HCT116 (cell line): ENCODE data around the gene CERS6. TPM values are rescaled to one million over a fixed set of nuclear protein-coding genes. Genes with fewer than 3 reads are reported as not detected.

ENCODE experiments used
- ATAC-seq: fragments of 200-7000 bp; cut with Tn5 transposase; 2 replicates; pipeline ENCODE4 v1.9.1; 2020; ENCODE audit warnings: mild to moderate bottlenecking, moderate library complexity
- BruUV-seq: library from RNA; stranded (reverse); fragments of 400-500 nt; replicated peaks from 2 replicates; lab custom pipeline; 2021; lab: Mats Ljungman, UMichigan
- CTCF ChIA-PET: fragments of 300-600 bp; sonication (Branson Sonifier 250); formaldehyde crosslinking; loops from one replicate; lab custom pipeline; 2021; ENCODE audit warnings: antibody characterized with exemption; lab: Charles Lee
- POLR2A ChIA-PET: fragments of 300-600, 350-600 bp; sonication (Branson Sonifier 250); formaldehyde crosslinking; loops from one replicate; lab custom pipeline; 2021; ENCODE audit warnings: antibody characterized with exemption; lab: Charles Lee
- RAD21 ChIA-PET, 2 experiments: fragments of 300-600 bp; sonication (Branson Sonifier 250); formaldehyde crosslinking; loops; one replicate each; lab custom pipeline; 2023; ENCODE audit warnings: low total read pairs in 2 of 2; ENCODE audit not compliant: uncharacterized antibody in 2 of 2, unreplicated experiment in 2 of 2, low non-redundant PET in 1 of 2; lab: Charles Lee
- DNase-seq: peaks from one replicate; pipeline ENCODE4 v3.0.0-alpha.2; 2010; ENCODE audit warnings: low read depth, low spot score
- H2AFZ ChIP-seq: fragments of 200-600 bp; shearing (Covaris generic), sonication (generic); 2 replicates; pipeline ENCODE4 v1.6.1; 2017; ENCODE audit warnings: low read depth, mixed run types, mixed read lengths, antibody characterized with exemption, low read length; ENCODE audit not compliant: poor library complexity, severe bottlenecking
- H3K27ac ChIP-seq: 2 replicates; pipeline ENCODE4 v1.5.1; 2012; ENCODE audit warnings: low read depth, low read length
- H3K27me3 ChIP-seq: fragments of 200-600 bp; sonication (generic); 2 replicates; pipeline ENCODE4 v1.6.1; 2016; ENCODE audit warnings: mixed run types, low read length, mixed read lengths; ENCODE audit not compliant: insufficient read depth
- H3K36me3 ChIP-seq, 2 experiments: fragments of 200-500 bp in 1 of 2; fragments of 200-600 bp in 1 of 2; sonication (Bioruptor generic) in 1 of 2; sonication (generic) in 1 of 2; 2 replicates each; pipeline versions ENCODE4 v1.5.1 to v1.6.1; 2014 to 2016; ENCODE audit warnings: low read length in 2 of 2, inconsistent platforms in 1 of 2, mixed read lengths in 1 of 2, mixed run types in 1 of 2; ENCODE audit not compliant: insufficient read depth in 2 of 2, control insufficient read depth in 1 of 2
- H3K4me1 ChIP-seq, 2 experiments: fragments of 200-600 bp in 1 of 2; sonication (generic) in 1 of 2; 2 replicates each; pipeline versions ENCODE4 v1.5.1 to v1.6.1; 2012 to 2017; ENCODE audit warnings: low read length in 2 of 2, inconsistent platforms in 1 of 2, mild to moderate bottlenecking in 1 of 2, mixed read lengths in 1 of 2, mixed run types in 1 of 2, moderate library complexity in 1 of 2; ENCODE audit not compliant: insufficient read depth in 2 of 2, control insufficient read depth in 1 of 2
- H3K4me2 ChIP-seq: fragments of 200-600 bp; sonication (generic); 2 replicates; pipeline ENCODE4 v1.6.1; 2017; ENCODE audit warnings: mixed run types, low read length, mixed read lengths
- H3K4me3 ChIP-seq, 2 experiments: fragments of 200-600 bp in 1 of 2; sonication (generic) in 1 of 2; replicated peaks in 1 of 2; 2 replicates each; pipeline ENCODE4 v1.5.1; 2011 to 2016; ENCODE audit warnings: low read length in 2 of 2, control low read depth in 1 of 2, low read depth in 1 of 2, mild to moderate bottlenecking in 1 of 2, mixed read lengths in 1 of 2, mixed run types in 1 of 2
- H3K79me2 ChIP-seq: fragments of 200-600 bp; sonication (generic); 2 replicates; pipeline ENCODE4 v1.6.1; 2017; ENCODE audit warnings: mild to moderate bottlenecking, mixed run types, low read length, moderate library complexity, mixed read lengths; ENCODE audit not compliant: insufficient read depth
- H3K9ac ChIP-seq: fragments of 200-600 bp; sonication (generic); 2 replicates; pipeline ENCODE4 v1.6.1; 2016; ENCODE audit warnings: low read length, mixed read lengths
- H3K9me2 ChIP-seq: fragments of 200-600 bp; sonication (generic), shearing (Covaris generic); 2 replicates; pipeline ENCODE4 v1.6.1; 2017; ENCODE audit warnings: mixed run types, mild to moderate bottlenecking, moderate library complexity; ENCODE audit not compliant: insufficient read depth
- H3K9me3 ChIP-seq, 2 experiments: fragments of 200-500 bp in 1 of 2; fragments of 200-600 bp in 1 of 2; sonication (Bioruptor generic) in 1 of 2; sonication (generic) in 1 of 2; 2 replicates each; pipeline ENCODE4 v1.6.1; 2014 to 2017; ENCODE audit warnings: low read length in 2 of 2, mixed read lengths in 2 of 2, inconsistent platforms in 1 of 2, low read depth in 1 of 2, mild to moderate bottlenecking in 1 of 2, mixed run types in 1 of 2, moderate library complexity in 1 of 2; ENCODE audit not compliant: control insufficient read depth in 1 of 2, insufficient read depth in 1 of 2
- H4K20me1 ChIP-seq: fragments of 200-600 bp; sonication (generic), shearing (Covaris generic); 2 replicates; pipeline ENCODE4 v1.6.1; 2017; ENCODE audit warnings: mixed run types, mild to moderate bottlenecking, moderate library complexity; ENCODE audit not compliant: insufficient read depth
- CBX3 ChIP-seq: IDR thresholded peaks from 2 replicates; pipeline ENCODE4 v1.6.1; 2012; ENCODE audit warnings: low read depth
- EGR1 ChIP-seq: IDR thresholded peaks from 2 replicates; pipeline ENCODE4 v1.6.1; 2012; ENCODE audit warnings: low read depth
- ELF1 ChIP-seq: IDR thresholded peaks from 2 replicates; pipeline ENCODE4 v1.6.1; 2012; ENCODE audit warnings: low read depth, borderline replicate concordance
- EZH2phosphoT487 ChIP-seq: fragments of 200-600 bp; IDR thresholded peaks from 2 replicates; pipeline ENCODE4 v1.6.1; 2018; ENCODE audit warnings: antibody characterized with exemption, borderline replicate concordance
- FOSL1 ChIP-seq: IDR thresholded peaks from 2 replicates; pipeline ENCODE4 v1.6.1; 2012; ENCODE audit warnings: low read depth
- JUND ChIP-seq: IDR thresholded peaks from 2 replicates; pipeline ENCODE4 v1.6.1; 2012
- POLR2A ChIP-seq: IDR thresholded peaks from 2 replicates; pipeline ENCODE4 v1.7.0; 2011; ENCODE audit warnings: borderline replicate concordance; ENCODE audit not compliant: insufficient read depth, insufficient read length; ENCODE audit errors: extremely low read depth
- POLR2AphosphoS5 ChIP-seq: IDR thresholded peaks from 2 replicates; pipeline ENCODE4 v1.6.1; 2011; ENCODE audit warnings: mild to moderate bottlenecking, low read depth, low read length, moderate library complexity
- RAD21 ChIP-seq: IDR thresholded peaks from 2 replicates; pipeline ENCODE4 v1.6.1; 2012; ENCODE audit warnings: low read depth, mild to moderate bottlenecking
- SIN3A ChIP-seq: IDR thresholded peaks from 2 replicates; pipeline ENCODE4 v1.6.1; 2012; ENCODE audit warnings: low read depth
- SRF ChIP-seq: IDR thresholded peaks from 2 replicates; pipeline ENCODE4 v1.6.1; 2012; ENCODE audit warnings: low read depth
- TCF7L2 ChIP-seq: IDR thresholded peaks from 2 replicates; pipeline ENCODE4 v1.7.0; 2011; ENCODE audit warnings: borderline replicate concordance, inconsistent platforms; ENCODE audit not compliant: insufficient read depth, insufficient read length; ENCODE audit errors: extremely low read depth
- YY1 ChIP-seq: IDR thresholded peaks from 2 replicates; pipeline ENCODE4 v1.6.1; 2011; ENCODE audit warnings: low read length, low read depth, moderate library complexity, mild to moderate bottlenecking; ENCODE audit not compliant: insufficient replicate concordance; ENCODE audit errors: extremely low read depth
- ZFX ChIP-seq: fragments of 450-650 bp; IDR thresholded peaks from 2 replicates; pipeline ENCODE4 v1.6.1; 2017
- ZNF274 ChIP-seq: fragments of 200-500 bp; sonication (Bioruptor generic); IDR thresholded peaks from 2 replicates; pipeline ENCODE4 v1.6.1; 2014; ENCODE audit warnings: mild to moderate bottlenecking, low read depth, low read length, inconsistent platforms
- intact Hi-C: fragments of 100-400 bp; cut with micrococcal nuclease; formaldehyde crosslinking; loops from 2 replicates; pipeline ENCODE4 v1.10.0; 2022
- total RNA-seq: library from RNA; stranded (reverse); gene quantifications from one replicate; pipeline ENCODE4 v1.2.1, GENCODE V29; 2021; ENCODE audit not compliant: unreplicated experiment
- TF ChIP-seq, protein P1 (sequence below), 3 experiments: fragments of 200-600 bp in 1 of 3; sonication (generic) in 1 of 3; IDR thresholded peaks in 2 of 3; conservative IDR thresholded peaks in 1 of 3; 2 replicates each; pipeline ENCODE4 v1.5.1; 2012 to 2017; ENCODE audit warnings: low read depth in 2 of 3, low read length in 2 of 3, antibody characterized with exemption in 1 of 3, borderline replicate concordance in 1 of 3, control low read depth in 1 of 3, mild to moderate bottlenecking in 1 of 3, mixed read lengths in 1 of 3, mixed run types in 1 of 3, moderate library complexity in 1 of 3; ENCODE audit not compliant: insufficient read depth in 1 of 3
- TF ChIP-seq, protein P2 (sequence below): IDR thresholded peaks from 2 replicates; pipeline ENCODE4 v1.6.1; 2012; ENCODE audit warnings: low read depth
- TF ChIP-seq, protein P3 (sequence below): IDR thresholded peaks from 2 replicates; pipeline ENCODE4 v1.6.1; 2012

CERS6 gene
- total RNA-seq, 1 experiment from 2014 or later, result 37.0 TPM

DNA sequence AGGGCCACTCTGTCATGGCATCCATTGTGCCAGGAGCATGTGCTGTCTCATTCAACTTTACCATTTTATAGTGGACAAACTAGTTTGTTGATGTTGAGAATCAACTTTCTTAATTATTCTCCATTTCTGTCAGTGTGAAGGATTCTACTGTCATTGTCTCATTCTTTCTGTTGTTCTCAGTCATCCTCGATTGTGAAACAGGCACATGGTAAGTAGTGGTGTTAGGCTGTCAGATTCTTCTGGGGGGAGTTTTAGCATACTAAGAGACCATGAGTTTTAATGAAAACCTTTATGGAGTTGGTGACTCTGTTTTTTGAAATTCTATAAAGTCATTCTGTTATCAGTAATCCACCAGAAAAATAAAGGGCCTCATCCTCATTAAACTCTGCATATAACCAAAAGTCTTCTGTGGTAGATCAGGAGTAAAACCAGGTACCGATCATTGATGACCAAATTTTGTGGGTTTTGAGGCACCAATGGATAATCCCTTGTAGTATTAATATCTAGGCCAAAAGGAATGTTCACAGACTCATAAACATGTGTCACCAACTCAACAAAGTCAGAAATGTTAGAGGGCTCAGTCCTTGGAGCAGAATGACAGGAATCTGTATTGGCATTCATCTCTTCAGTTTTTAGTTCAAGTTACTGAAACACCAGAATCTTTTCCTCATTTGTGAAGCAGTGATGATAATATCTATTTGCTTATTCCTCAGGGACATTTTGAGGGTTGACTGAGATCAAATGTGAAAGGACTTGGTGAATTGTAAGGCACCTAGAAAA, 73.2 kb downstream of the CERS6 start:
- Histone ChIP-seq H3K9me3 (no peaks in the 10 kb centered on the region), H3K79me2 (peaks cover 80% of the 10 kb centered on the region), H3K9ac (no peak overlapping the region), H3K4me2 (no peak overlapping the region), H3K4me1 (no peaks in the 10 kb centered on the region), H3K4me3 (no peak overlapping the region), H3K27ac (no peak overlapping the region), H3K9me2 (no peaks in the 10 kb centered on the region), H2AFZ (no peak overlapping the region), H3K36me3 (no peaks in the 10 kb centered on the region), H3K27me3 (no peaks in the 10 kb centered on the region), H4K20me1 (no peaks in the 10 kb centered on the region)
- ATAC-seq (no peak), DNase-seq (no peak)
- ChIA-PET RAD21 (no interaction called here), POLR2A (no interaction called here), CTCF (no interaction called here)
- TF ChIP-seq JUND, result no peak
- TF ChIP-seq ELF1, result no peak
- TF ChIP-seq, protein P1, sequence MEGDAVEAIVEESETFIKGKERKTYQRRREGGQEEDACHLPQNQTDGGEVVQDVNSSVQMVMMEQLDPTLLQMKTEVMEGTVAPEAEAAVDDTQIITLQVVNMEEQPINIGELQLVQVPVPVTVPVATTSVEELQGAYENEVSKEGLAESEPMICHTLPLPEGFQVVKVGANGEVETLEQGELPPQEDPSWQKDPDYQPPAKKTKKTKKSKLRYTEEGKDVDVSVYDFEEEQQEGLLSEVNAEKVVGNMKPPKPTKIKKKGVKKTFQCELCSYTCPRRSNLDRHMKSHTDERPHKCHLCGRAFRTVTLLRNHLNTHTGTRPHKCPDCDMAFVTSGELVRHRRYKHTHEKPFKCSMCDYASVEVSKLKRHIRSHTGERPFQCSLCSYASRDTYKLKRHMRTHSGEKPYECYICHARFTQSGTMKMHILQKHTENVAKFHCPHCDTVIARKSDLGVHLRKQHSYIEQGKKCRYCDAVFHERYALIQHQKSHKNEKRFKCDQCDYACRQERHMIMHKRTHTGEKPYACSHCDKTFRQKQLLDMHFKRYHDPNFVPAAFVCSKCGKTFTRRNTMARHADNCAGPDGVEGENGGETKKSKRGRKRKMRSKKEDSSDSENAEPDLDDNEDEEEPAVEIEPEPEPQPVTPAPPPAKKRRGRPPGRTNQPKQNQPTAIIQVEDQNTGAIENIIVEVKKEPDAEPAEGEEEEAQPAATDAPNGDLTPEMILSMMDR (IDR thresholded peaks at IDR 0.05 in 2 of 3, conservative IDR thresholded peaks at IDR 0.05 in 1 of 3; ENCODE audit: borderline replicate concordance in 1 of 3, insufficient read depth in 1 of 3, low read depth in 2 of 3, low read length in 2 of 3), result no peak
- TF ChIP-seq, protein P2, sequence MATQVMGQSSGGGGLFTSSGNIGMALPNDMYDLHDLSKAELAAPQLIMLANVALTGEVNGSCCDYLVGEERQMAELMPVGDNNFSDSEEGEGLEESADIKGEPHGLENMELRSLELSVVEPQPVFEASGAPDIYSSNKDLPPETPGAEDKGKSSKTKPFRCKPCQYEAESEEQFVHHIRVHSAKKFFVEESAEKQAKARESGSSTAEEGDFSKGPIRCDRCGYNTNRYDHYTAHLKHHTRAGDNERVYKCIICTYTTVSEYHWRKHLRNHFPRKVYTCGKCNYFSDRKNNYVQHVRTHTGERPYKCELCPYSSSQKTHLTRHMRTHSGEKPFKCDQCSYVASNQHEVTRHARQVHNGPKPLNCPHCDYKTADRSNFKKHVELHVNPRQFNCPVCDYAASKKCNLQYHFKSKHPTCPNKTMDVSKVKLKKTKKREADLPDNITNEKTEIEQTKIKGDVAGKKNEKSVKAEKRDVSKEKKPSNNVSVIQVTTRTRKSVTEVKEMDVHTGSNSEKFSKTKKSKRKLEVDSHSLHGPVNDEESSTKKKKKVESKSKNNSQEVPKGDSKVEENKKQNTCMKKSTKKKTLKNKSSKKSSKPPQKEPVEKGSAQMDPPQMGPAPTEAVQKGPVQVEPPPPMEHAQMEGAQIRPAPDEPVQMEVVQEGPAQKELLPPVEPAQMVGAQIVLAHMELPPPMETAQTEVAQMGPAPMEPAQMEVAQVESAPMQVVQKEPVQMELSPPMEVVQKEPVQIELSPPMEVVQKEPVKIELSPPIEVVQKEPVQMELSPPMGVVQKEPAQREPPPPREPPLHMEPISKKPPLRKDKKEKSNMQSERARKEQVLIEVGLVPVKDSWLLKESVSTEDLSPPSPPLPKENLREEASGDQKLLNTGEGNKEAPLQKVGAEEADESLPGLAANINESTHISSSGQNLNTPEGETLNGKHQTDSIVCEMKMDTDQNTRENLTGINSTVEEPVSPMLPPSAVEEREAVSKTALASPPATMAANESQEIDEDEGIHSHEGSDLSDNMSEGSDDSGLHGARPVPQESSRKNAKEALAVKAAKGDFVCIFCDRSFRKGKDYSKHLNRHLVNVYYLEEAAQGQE, result no peak
- TF ChIP-seq POLR2A, result no peak
- TF ChIP-seq RAD21, result no peak
- TF ChIP-seq FOSL1, result no peak
- TF ChIP-seq, protein P3, sequence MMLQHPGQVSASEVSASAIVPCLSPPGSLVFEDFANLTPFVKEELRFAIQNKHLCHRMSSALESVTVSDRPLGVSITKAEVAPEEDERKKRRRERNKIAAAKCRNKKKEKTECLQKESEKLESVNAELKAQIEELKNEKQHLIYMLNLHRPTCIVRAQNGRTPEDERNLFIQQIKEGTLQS, result no peak
- TF ChIP-seq ZNF274, result no peak
- TF ChIP-seq SIN3A, result no peak
- TF ChIP-seq ZFX, result no peak
- TF ChIP-seq YY1, result no peak
- no peak for TF ChIP-seq POLR2AphosphoS5
- TF ChIP-seq EGR1, result no peak
- TF ChIP-seq CBX3, result no peak
- TF ChIP-seq TCF7L2, result no peak
- TF ChIP-seq SRF, result no peak
- TF ChIP-seq EZH2phosphoT487, result no peak
- BruUV-seq, result no TSS peak
- intact Hi-C loops, result no loop called here
